Frontal cortex (tissue), 4 donors: ENCODE results near the gene CDKL2. TPM values are rescaled to one million over a fixed set of nuclear protein-coding genes. Genes with fewer than 3 reads are reported as not detected.
"Not testable (repeated sequence)": the region's sequence is repeated elsewhere in the genome, so short reads cannot be mapped to it uniquely, and the experiment has no call there.

Source experiments
- DNase-seq, 2 donors: peaks; one replicate each; pipeline ENCODE4 v3.0.0; 2012; ENCODE audit warnings: low spot score in 2 of 2
- FAIRE-seq: peaks from 2 replicates; lab custom pipeline; 2012; peaks lifted over from hg19 to GRCh38; lab: Jason Lieb, UNC
- total RNA-seq: library from RNA; depleted of rRNA; stranded (reverse); fragments of >200 nt; gene quantifications from one replicate; pipeline ENCODE4 v1.2.3, GENCODE V29; 2014
- donor health status: control.
- donor health status: control.
- donor health status: control.

The CDKL2 gene
- total RNA-seq, 1 donor from 2014 or later, result 60.7 TPM

GRCh38 chr4:75561789-75562188, 68.5 kb downstream of the CDKL2 start:
- DNase-seq (no peak), FAIRE-seq (no peak)

- FAIRE-seq, result no peak
- DNase-seq, result no peak
Observed at GRCh38 chr4:75557696-75558095, 72.6 kb downstream of the CDKL2 start.

- DNase-seq (no peak), FAIRE-seq (no peak)
Observed at GRCh38 chr4:75555294-75556164, 74.8 kb downstream of the CDKL2 start, which contains the start of gene ODAPH. TSS of gene ODAPH (plus strand) at chr4:75556066. CDS start at chr4:75556083, 17 bp downstream.

- FAIRE-seq (no peak), DNase-seq (no peak)
Observed at GRCh38 chr4:75552452-75552851, 77.9 kb downstream of the CDKL2 start.

GRCh38 chr4:75549019-75549418, 81.3 kb downstream of the CDKL2 start:
- DNase-seq (no peak), FAIRE-seq (no peak)

- no peak for FAIRE-seq
- no peak for DNase-seq
Observed at GRCh38 chr4:75547647-75548387, 82.5 kb downstream of the CDKL2 start.

- FAIRE-seq (no peak), DNase-seq (no peak)
Observed at GRCh38 chr4:75545526-75545925, 84.8 kb downstream of the CDKL2 start.

- FAIRE-seq, result no peak
- DNase-seq, result no peak
Observed at GRCh38 chr4:75544870-75545269, 85.5 kb downstream of the CDKL2 start.

GRCh38 chr4:75544220-75544619, 86.1 kb downstream of the CDKL2 start:
- not testable (repeated sequence) for FAIRE-seq

GRCh38 chr4:75542824-75543223, 87.5 kb downstream of the CDKL2 start:
- DNase-seq (no peak), FAIRE-seq (no peak)

More at GRCh38 chr4:75544220-75544619, 86.1 kb downstream of the CDKL2 start:
- not testable (repeated sequence) for DNase-seq

GRCh38 chr4:75537308-75537707, 93.0 kb downstream of the CDKL2 start:
- DNase-seq, FAIRE-seq: not testable (repeated sequence)

GRCh38 chr4:75533926-75534325, 96.4 kb downstream of the CDKL2 start:
- not testable (repeated sequence) for DNase-seq, FAIRE-seq

GRCh38 chr4:75533339-75533887, 96.9 kb downstream of the CDKL2 start:
- not testable (repeated sequence) for FAIRE-seq, DNase-seq

GRCh38 chr4:75531536-75532143, 98.7 kb downstream of the CDKL2 start:
- not testable (repeated sequence) for FAIRE-seq, DNase-seq

- FAIRE-seq, result no peak
Observed at GRCh38 chr4:75530556-75531322, 99.6 kb downstream of the CDKL2 start.

More at GRCh38 chr4:75530556-75531322, 99.6 kb downstream of the CDKL2 start:
- DNase-seq, result no peak
